ENCODE data around the gene PALD1.
A peak's percentile ranks its signal among the peaks of the same experiment; 100 is the strongest.

The PALD1 gene

GRCh38 chr10:70601746-70602145 lies 123.2 kb downstream of the PALD1 start:
- Histone ChIP-seq H3K27me3 (ENCODE audit: control insufficient read depth in 3 of 3, insufficient read depth in 3 of 3, low read depth in 1 of 3, low read length in 3 of 3) (peaks cover 0 to 4% (median 0%) of the 10 kb centered on the region in 3 experiments), H3K4me2 (ENCODE audit: insufficient read depth, low read length, poor library complexity, severe bottlenecking) (no peak overlapping the region), H2AK5ac (ENCODE audit: low read depth, low read length) (no peak overlapping the region), H2BK120ac (ENCODE audit: low read depth, low read length) (no peak overlapping the region), H3K9me3 (replicated peaks in 1 of 2; ENCODE audit: control insufficient read depth in 2 of 2, insufficient read depth in 1 of 2, low read depth in 1 of 2, low read length in 2 of 2) (no peaks in the 10 kb centered on the region), H3K23ac (ENCODE audit: low read depth, low read length, poor library complexity) (no peak overlapping the region), H3K79me1 (ENCODE audit: low read depth, low read length) (no peaks in the 10 kb centered on the region), H2BK15ac (ENCODE audit: low read length) (no peak overlapping the region), H3K18ac (ENCODE audit: low read length) (no peak overlapping the region), H3K27ac (replicated peaks; ENCODE audit: low read length) (no peak overlapping the region), H2BK12ac (ENCODE audit: low read length) (no peak overlapping the region), H2BK5ac (ENCODE audit: low read length) (no peak overlapping the region), H3K4me3 (ENCODE audit: low read length in 2 of 2) (no peak overlapping the region), H3K14ac (ENCODE audit: low read length) (no peak overlapping the region), H3K36me3 (replicated peaks in 1 of 2; ENCODE audit: control insufficient read depth in 2 of 2, insufficient read depth in 2 of 2, low read length in 2 of 2) (no peaks in the 10 kb centered on the region), H4K8ac (ENCODE audit: low read depth, low read length) (no peak overlapping the region), H4K91ac (ENCODE audit: low read depth, low read length, poor library complexity) (no peak overlapping the region), H2AFZ (ENCODE audit: low read length) (no peak overlapping the region), H3K9ac (ENCODE audit: low read depth, low read length, poor library complexity) (no peak overlapping the region), H3K4me1 (ENCODE audit: control insufficient read depth in 2 of 2, insufficient read depth in 1 of 2, low read depth in 1 of 2, low read length in 2 of 2) (no peaks in the 10 kb centered on the region), H3K4ac (ENCODE audit: low read length) (no peak overlapping the region)
- DNase-seq (ENCODE audit: low spot score), result no peak
- WGBS, 2 donors (ENCODE audit: extremely low coverage in 2 of 2, insufficient read length in 2 of 2, insufficient replicate concordance in 1 of 2), result no CpG with 5 or more reads among the region's 5 CpGs

- H2AFZ ChIP-seq (ENCODE audit: low read length), result no peak within 1 kb of the TSS
- no peak within 1 kb of the TSS for H4K91ac ChIP-seq (ENCODE audit: low read depth, low read length, poor library complexity)
- H3K18ac ChIP-seq (ENCODE audit: low read length), result peak within 1 kb of the TSS; percentile 30
- DNase-seq (ENCODE audit: low spot score), result no peak
- no peak within 1 kb of the TSS for H3K9ac ChIP-seq (ENCODE audit: low read depth, low read length, poor library complexity)
- peak within 1 kb of the TSS; percentile 57 for H2BK15ac ChIP-seq (ENCODE audit: low read length)
- H3K23ac ChIP-seq (ENCODE audit: low read depth, low read length, poor library complexity), result peak within 1 kb of the TSS; percentile 76
- H3K4ac ChIP-seq (ENCODE audit: low read length), result no peak within 1 kb of the TSS
- no CpG with 5 or more reads among the region's 21 CpGs for WGBS, 2 donors (ENCODE audit: extremely low coverage in 2 of 2, insufficient read length in 2 of 2, insufficient replicate concordance in 1 of 2)
- H3K4me3 ChIP-seq (ENCODE audit: low read length in 2 of 2), result no peak within 1 kb of the TSS
- no peak within 1 kb of the TSS for H3K27ac ChIP-seq (replicated peaks; ENCODE audit: low read length)
- H3K4me2 ChIP-seq (ENCODE audit: insufficient read depth, low read length, poor library complexity, severe bottlenecking), result no peak within 1 kb of the TSS
- H2BK120ac ChIP-seq (ENCODE audit: low read depth, low read length), result no peak within 1 kb of the TSS
- H2BK5ac ChIP-seq (ENCODE audit: low read length), result no peak within 1 kb of the TSS
- no peaks in the 10 kb centered on the region for H3K4me1 ChIP-seq (ENCODE audit: control insufficient read depth in 2 of 2, insufficient read depth in 1 of 2, low read depth in 1 of 2, low read length in 2 of 2)
- no peaks in the 10 kb centered on the region for H3K9me3 ChIP-seq (replicated peaks in 1 of 2; ENCODE audit: control insufficient read depth in 2 of 2, insufficient read depth in 1 of 2, low read depth in 1 of 2, low read length in 2 of 2)
- peaks cover 0 to 4% (median 0%) of the 10 kb centered on the region in 3 experiments for H3K27me3 ChIP-seq (ENCODE audit: control insufficient read depth in 3 of 3, insufficient read depth in 3 of 3, low read depth in 1 of 3, low read length in 3 of 3)
- no peaks in the 10 kb centered on the region for H3K79me1 ChIP-seq (ENCODE audit: low read depth, low read length)
- H2AK5ac ChIP-seq (ENCODE audit: low read depth, low read length), result no peak within 1 kb of the TSS
- H3K14ac ChIP-seq (ENCODE audit: low read length), result peak within 1 kb of the TSS; percentile 75
- no peak within 1 kb of the TSS for H4K8ac ChIP-seq (ENCODE audit: low read depth, low read length)
- no peak within 1 kb of the TSS for H2BK12ac ChIP-seq (ENCODE audit: low read length)
- H3K36me3 ChIP-seq (replicated peaks in 1 of 2; ENCODE audit: control insufficient read depth in 2 of 2, insufficient read depth in 2 of 2, low read length in 2 of 2), result no peaks in the 10 kb centered on the region
These were observed 124.3 kb downstream of the PALD1 start, which contains the start of gene PRF1 for GRCh38 chr10:70602665-70603448. Gene PRF1, minus strand, starts transcription at chr10:70602741. Its CDS starts 1,839 bp downstream, at chr10:70600902.

- DNase-seq (ENCODE audit: low spot score), result no peak
- no peak overlapping the region for H3K4ac ChIP-seq (ENCODE audit: low read length)
- no CpG with 5 or more reads among the region's 7 CpGs for WGBS, 2 donors (ENCODE audit: extremely low coverage in 2 of 2, insufficient read length in 2 of 2, insufficient replicate concordance in 1 of 2)
These were observed 124.9 kb downstream of the PALD1 start for GRCh38 chr10:70603449-70603801.

GRCh38 chr10:70604106-70604505 lies 125.5 kb downstream of the PALD1 start:
- Histone ChIP-seq H3K18ac (ENCODE audit: low read length) (no peak overlapping the region), H2AFZ (ENCODE audit: low read length) (no peak overlapping the region), H3K4me2 (ENCODE audit: insufficient read depth, low read length, poor library complexity, severe bottlenecking) (no peak overlapping the region), H3K79me1 (ENCODE audit: low read depth, low read length) (no peaks in the 10 kb centered on the region), H3K9me3 (replicated peaks in 1 of 2; ENCODE audit: control insufficient read depth in 2 of 2, insufficient read depth in 1 of 2, low read depth in 1 of 2, low read length in 2 of 2) (peaks cover 0 to 1% of the 10 kb centered on the region in 2 donors), H3K27ac (replicated peaks; ENCODE audit: low read length) (no peak overlapping the region), H3K4ac (ENCODE audit: low read length) (no peak overlapping the region), H2BK12ac (ENCODE audit: low read length) (no peak overlapping the region), H4K8ac (ENCODE audit: low read depth, low read length) (no peak overlapping the region), H2BK15ac (ENCODE audit: low read length) (no peak overlapping the region), H2AK5ac (ENCODE audit: low read depth, low read length) (no peak overlapping the region), H3K36me3 (replicated peaks in 1 of 2; ENCODE audit: control insufficient read depth in 2 of 2, insufficient read depth in 2 of 2, low read length in 2 of 2) (no peaks in the 10 kb centered on the region), H2BK5ac (ENCODE audit: low read length) (no peak overlapping the region), H4K91ac (ENCODE audit: low read depth, low read length, poor library complexity) (no peak overlapping the region), H3K4me1 (ENCODE audit: control insufficient read depth in 2 of 2, insufficient read depth in 1 of 2, low read depth in 1 of 2, low read length in 2 of 2) (no peaks in the 10 kb centered on the region), H2BK120ac (ENCODE audit: low read depth, low read length) (no peak overlapping the region), H3K23ac (ENCODE audit: low read depth, low read length, poor library complexity) (no peak overlapping the region), H3K9ac (ENCODE audit: low read depth, low read length, poor library complexity) (no peak overlapping the region), H3K27me3 (ENCODE audit: control insufficient read depth in 3 of 3, insufficient read depth in 3 of 3, low read depth in 1 of 3, low read length in 3 of 3) (peaks cover 0 to 4% (median 0%) of the 10 kb centered on the region in 3 experiments), H3K4me3 (ENCODE audit: low read length in 2 of 2) (no peak overlapping the region), H3K14ac (ENCODE audit: low read length) (no peak overlapping the region)
- no CpG with 5 or more reads among the region's 4 CpGs for WGBS, 2 donors (ENCODE audit: extremely low coverage in 2 of 2, insufficient read length in 2 of 2, insufficient replicate concordance in 1 of 2)
- DNase-seq (ENCODE audit: low spot score), result no peak

More at GRCh38 chr10:70603449-70603801, 124.9 kb downstream of the PALD1 start:
- Histone ChIP-seq H2BK12ac (ENCODE audit: low read length) (no peak overlapping the region), H3K9me3 (replicated peaks in 1 of 2; ENCODE audit: control insufficient read depth in 2 of 2, insufficient read depth in 1 of 2, low read depth in 1 of 2, low read length in 2 of 2) (peaks cover 0 to 1% of the 10 kb centered on the region in 2 donors), H2AFZ (ENCODE audit: low read length) (no peak overlapping the region), H3K4me3 (ENCODE audit: low read length in 2 of 2) (no peak overlapping the region), H4K91ac (ENCODE audit: low read depth, low read length, poor library complexity) (no peak overlapping the region), H3K36me3 (replicated peaks in 1 of 2; ENCODE audit: control insufficient read depth in 2 of 2, insufficient read depth in 2 of 2, low read length in 2 of 2) (no peaks in the 10 kb centered on the region), H3K23ac (ENCODE audit: low read depth, low read length, poor library complexity) (no peak overlapping the region), H3K27ac (replicated peaks; ENCODE audit: low read length) (no peak overlapping the region), H3K79me1 (ENCODE audit: low read depth, low read length) (no peaks in the 10 kb centered on the region), H3K4me2 (ENCODE audit: insufficient read depth, low read length, poor library complexity, severe bottlenecking) (no peak overlapping the region), H2BK120ac (ENCODE audit: low read depth, low read length) (no peak overlapping the region), H2BK5ac (ENCODE audit: low read length) (no peak overlapping the region), H2BK15ac (ENCODE audit: low read length) (peak overlapping the region; percentile 57), H4K8ac (ENCODE audit: low read depth, low read length) (no peak overlapping the region), H3K18ac (ENCODE audit: low read length) (peak overlapping the region; percentile 30), H3K14ac (ENCODE audit: low read length) (no peak overlapping the region), H2AK5ac (ENCODE audit: low read depth, low read length) (no peak overlapping the region), H3K27me3 (ENCODE audit: control insufficient read depth in 3 of 3, insufficient read depth in 3 of 3, low read depth in 1 of 3, low read length in 3 of 3) (peaks cover 0 to 4% (median 0%) of the 10 kb centered on the region in 3 experiments), H3K9ac (ENCODE audit: low read depth, low read length, poor library complexity) (no peak overlapping the region), H3K4me1 (ENCODE audit: control insufficient read depth in 2 of 2, insufficient read depth in 1 of 2, low read depth in 1 of 2, low read length in 2 of 2) (no peaks in the 10 kb centered on the region)
